ENCODE results near the gene DNAH14. TPM values are rescaled to one million over a fixed set of nuclear protein-coding genes. Genes with fewer than 3 reads are reported as not detected.

The DNAH14 gene
- total and polyA plus RNA-seq, 2 of the 8 experiments (the other 6 are each of a cell fraction or from before 2014, with no cell fraction given): 8.4 to 40.7 TPM

- TF ChIP-seq CTBP2 (IDR thresholded peaks at IDR 0.05; ENCODE audit: borderline replicate concordance, insufficient read depth, insufficient read length, low read length) (no peak), RBBP5 (IDR thresholded peaks at IDR 0.05; ENCODE audit: borderline replicate concordance, low read depth, low read length) (no peak), RFX5 (IDR thresholded peaks at IDR 0.05; ENCODE audit: borderline replicate concordance, low read depth, low read length) (no peak), MAFK (IDR thresholded peaks at IDR 0.05; ENCODE audit: low read depth, low read length) (0 out of 2 replicates have a peak, but pooled peaks have one; percentile 13), ATF2 (IDR thresholded peaks at IDR 0.05; ENCODE audit: low read length) (no peak), E2F6 (IDR thresholded peaks at IDR 0.05) (peak; percentile 58; the same call in 1 of the 2 replicates), KDM4A (IDR thresholded peaks at IDR 0.05; ENCODE audit: low read depth, low read length, severe bottlenecking) (no peak), CTCF (IDR thresholded peaks at IDR 0.05; ENCODE audit: control extremely low read depth in 1 of 3, insufficient read depth in 1 of 3, low read depth in 1 of 3, low read length in 3 of 3) (no peak), NRF1 (IDR thresholded peaks at IDR 0.05; ENCODE audit: low read depth, low read length) (no peak), GTF2F1 (IDR thresholded peaks at IDR 0.05; ENCODE audit: borderline replicate concordance, low read depth, low read length) (no peak), SIRT6 (IDR thresholded peaks at IDR 0.05; ENCODE audit: low read length) (no peak), EZH2 (IDR thresholded peaks at IDR 0.05; ENCODE audit: low read depth, low read length, severe bottlenecking) (no peak), PHF8 (conservative IDR thresholded peaks at IDR 0.05; ENCODE audit: low read depth, low read length) (0 out of 2 replicates have a peak, but pooled peaks have one; percentile 14), SIX5 (IDR thresholded peaks at IDR 0.05; ENCODE audit: low read depth, low read length) (no peak), BRCA1 (IDR thresholded peaks at IDR 0.05; ENCODE audit: low read depth, low read length) (no peak), KDM1A (IDR thresholded peaks at IDR 0.05; ENCODE audit: borderline replicate concordance, low read length) (no peak), RXRA (IDR thresholded peaks at IDR 0.05; ENCODE audit: insufficient read depth, low read depth, low read length) (no peak), KDM5A (IDR thresholded peaks at IDR 0.05; ENCODE audit: low read length) (no peak)
These were observed 48.7 kb upstream of the DNAH14 start (continued) for GRCh38 chr1:224880593-224881307.

Measured in H1 (cell line).